Panc1 (cell line): Measurements from ENCODE around the gene TMOD1. TPM values are rescaled to one million over a fixed set of nuclear protein-coding genes. Genes with fewer than 3 reads are reported as not detected.

Experiments
- ATAC-seq: fragments of 200-7000 bp; cut with Tn5 transposase; 2 replicates; pipeline ENCODE4 v1.9.1; 2020; ENCODE audit warnings: mild to moderate bottlenecking, moderate library complexity
- BruUV-seq: library from RNA; stranded (reverse); fragments of 400-500 nt; replicated peaks from 2 replicates; lab custom pipeline; 2021; lab: Mats Ljungman, UMichigan
- CTCF ChIA-PET: fragments of 300-600 bp; sonication (Branson Sonifier 250); formaldehyde crosslinking; loops from one replicate; lab custom pipeline; 2022; ENCODE audit warnings: antibody characterized with exemption; lab: Charles Lee
- POLR2A ChIA-PET: fragments of 300-600 bp; sonication (Branson Sonifier 250); formaldehyde crosslinking; loops from one replicate; lab custom pipeline; 2022; ENCODE audit warnings: antibody characterized with exemption; lab: Charles Lee
- DNase-seq: peaks from one replicate; pipeline ENCODE4 v3.0.0-alpha.2; 2010; ENCODE audit warnings: low read depth, low spot score
- H3K27ac ChIP-seq: 2 replicates; pipeline ENCODE4 v1.5.1; 2011; ENCODE audit warnings: mild to moderate bottlenecking, low read length, inconsistent platforms
- H3K27me3 ChIP-seq: fragments of 200-500 bp; sonication (Bioruptor generic); 2 replicates; pipeline ENCODE4 v1.6.0; 2014; ENCODE audit warnings: low read length, inconsistent platforms; ENCODE audit not compliant: control insufficient read depth, insufficient read depth
- H3K36me3 ChIP-seq: fragments of 200-500 bp; sonication (Bioruptor generic); 2 replicates; pipeline ENCODE4 v1.5.1; 2014; ENCODE audit warnings: inconsistent platforms, mild to moderate bottlenecking, low read length, moderate library complexity; ENCODE audit not compliant: control insufficient read depth, insufficient read depth
- H3K4me1 ChIP-seq: 2 replicates; pipeline ENCODE4 v1.5.1; 2011; ENCODE audit warnings: inconsistent platforms, mild to moderate bottlenecking, low read length, moderate library complexity; ENCODE audit not compliant: control insufficient read depth, insufficient read depth
- H3K4me3 ChIP-seq, 2 experiments: 2 replicates each; pipeline ENCODE4 v1.5.1; 2011 to 2012; ENCODE audit warnings: low read depth in 2 of 2, low read length in 2 of 2, mild to moderate bottlenecking in 2 of 2, inconsistent platforms in 1 of 2, moderate library complexity in 1 of 2
- H3K9me3 ChIP-seq: fragments of 200-500 bp; sonication (Bioruptor generic); 2 replicates; pipeline ENCODE4 v1.5.1; 2014; ENCODE audit warnings: low read depth, mild to moderate bottlenecking, inconsistent platforms, low read length, moderate library complexity; ENCODE audit not compliant: control insufficient read depth, insufficient read depth
- CTCF ChIP-seq: fragments of 450-650 bp; IDR thresholded peaks from 2 replicates; pipeline ENCODE4 v1.5.1; 2017; ENCODE audit warnings: mild to moderate bottlenecking
- POLR2AphosphoS5 ChIP-seq: IDR thresholded peaks from 2 replicates; pipeline ENCODE4 v1.6.1; 2012; ENCODE audit warnings: mild to moderate bottlenecking, low read depth, low read length, moderate library complexity
- REST ChIP-seq, 2 experiments: IDR thresholded peaks; 2 replicates each; pipeline ENCODE4 v1.6.1; 2011 to 2012; ENCODE audit warnings: low read depth in 2 of 2, control low read depth in 1 of 2, low read length in 1 of 2, mild to moderate bottlenecking in 1 of 2, moderate library complexity in 1 of 2; ENCODE audit not compliant: insufficient read depth in 1 of 2
- SIN3A ChIP-seq: IDR thresholded peaks from 2 replicates; pipeline ENCODE4 v1.6.1; 2012; ENCODE audit warnings: low read depth, mild to moderate bottlenecking, low read length, moderate library complexity, borderline replicate concordance; ENCODE audit not compliant: insufficient read depth
- TCF7L2 ChIP-seq: IDR thresholded peaks from 2 replicates; pipeline ENCODE4 v1.6.1; 2011; ENCODE audit warnings: mild to moderate bottlenecking, low read depth, low read length, inconsistent platforms
- in situ Hi-C: cut with HindIII; loops from 2 replicates; pipeline ENCODE4 v1.10.0; 2016; ENCODE audit warnings: low sequenced_read_pairs, low pct_unique_long_range_greater_than_20kb
- intact Hi-C: fragments of 100-400 bp; cut with micrococcal nuclease; formaldehyde crosslinking; loops from one replicate; pipeline ENCODE4 v1.10.0; 2022; ENCODE audit not compliant: unreplicated experiment
- total RNA-seq: library from RNA; stranded (reverse); gene quantifications from one replicate; pipeline ENCODE4 v1.2.1, GENCODE V29; 2021; ENCODE audit not compliant: unreplicated experiment

TMOD1 gene
- total RNA-seq, 1 experiment from 2014 or later: 1.4 TPM

GRCh38 chr9:97553141-97553540, 51.7 kb downstream of the TMOD1 start:
- no peaks in the 10 kb centered on the region for H3K36me3 ChIP-seq
- no TSS peak for BruUV-seq
- TF ChIP-seq SIN3A (no peak), CTCF (no peak)
- no peak overlapping the region for H3K4me3 ChIP-seq
- H3K27ac ChIP-seq: no peak overlapping the region
- no peaks in the 10 kb centered on the region for H3K27me3 ChIP-seq
- ChIA-PET POLR2A (no interaction called here), CTCF (no interaction called here)
- no peak for ATAC-seq
- DNase-seq: no peak
- H3K4me1 ChIP-seq: no peaks in the 10 kb centered on the region
- no peaks in the 10 kb centered on the region for H3K9me3 ChIP-seq
- intact Hi-C loops (no loop called here), in situ Hi-C loops (no loop called here)

GRCh38 chr9:97553841-97554240, 52.4 kb downstream of the TMOD1 start:
- no peaks in the 10 kb centered on the region for H3K9me3 ChIP-seq
- H3K27ac ChIP-seq: no peak overlapping the region
- ChIA-PET POLR2A (no interaction called here), CTCF (no interaction called here)
- in situ Hi-C loops: no loop called here
- ATAC-seq (no peak), DNase-seq (no peak)
- TF ChIP-seq TCF7L2 (no peak), CTCF (no peak), SIN3A (no peak), POLR2AphosphoS5 (no peak), REST (IDR thresholded peaks at IDR 0.05; ENCODE audit: insufficient read depth in 1 of 2, low read depth in 2 of 2, low read length in 1 of 2) (no peak)
- intact Hi-C loops: no loop called here
- no peaks in the 10 kb centered on the region for H3K36me3 ChIP-seq
- H3K4me3 ChIP-seq: no peak overlapping the region
- H3K27me3 ChIP-seq: no peaks in the 10 kb centered on the region
- BruUV-seq: no TSS peak
- H3K4me1 ChIP-seq: no peaks in the 10 kb centered on the region

- no TSS peak for BruUV-seq
Observed at GRCh38 chr9:97554566-97555075, 53.2 kb downstream of the TMOD1 start.

More at GRCh38 chr9:97554566-97555075, 53.2 kb downstream of the TMOD1 start:
- Histone ChIP-seq H3K9me3 (no peaks in the 10 kb centered on the region), H3K27me3 (no peaks in the 10 kb centered on the region), H3K4me3 (no peak overlapping the region), H3K36me3 (no peaks in the 10 kb centered on the region), H3K27ac (no peak overlapping the region), H3K4me1 (no peaks in the 10 kb centered on the region)
- TF ChIP-seq CTCF (no peak), SIN3A (no peak), POLR2AphosphoS5 (no peak), REST (IDR thresholded peaks at IDR 0.05; ENCODE audit: insufficient read depth in 1 of 2, low read depth in 2 of 2, low read length in 1 of 2) (no peak), TCF7L2 (no peak)
- ChIA-PET CTCF (no interaction called here), POLR2A (no interaction called here)
- intact Hi-C loops: no loop called here
- ATAC-seq (no peak), DNase-seq (no peak)
- in situ Hi-C loops: no loop called here
